ENCODE data around the gene CHPF2. TPM values are rescaled to one million over a fixed set of nuclear protein-coding genes. Genes with fewer than 3 reads are reported as not detected.

The CHPF2 gene
- total and polyA plus RNA-seq, 2 experiments from 2014 or later = 4.8 to 26.1 TPM

- no peak for TF ChIP-seq ZNF462 (CRISPR knock-in tag; IDR thresholded peaks at IDR 0.05)
- TF ChIP-seq STAT1 (IDR thresholded peaks at IDR 0.05; ENCODE audit: unreplicated experiment) = no peak
- TF ChIP-seq CREB1 (CRISPR knock-in tag; IDR thresholded peaks at IDR 0.05; ENCODE audit: low read depth) = no peak
- no peak for TF ChIP-seq POLR2AphosphoS5 (IDR thresholded peaks at IDR 0.05; ENCODE audit: low read depth)
- no peak for TF ChIP-seq ZNF331 (CRISPR knock-in tag; IDR thresholded peaks at IDR 0.05; ENCODE audit: low read depth)
- TF ChIP-seq JUNB (IDR thresholded peaks at IDR 0.05; ENCODE audit: unreplicated experiment) = no peak
- TF ChIP-seq CTCF (conservative IDR thresholded peaks at IDR 0.05; ENCODE audit: low read depth in 2 of 2) = no peak
Measured at GRCh38 chr7:151197932-151198331, 34.4 kb upstream of the CHPF2 start (continued).

Data from GM23338 (cell line).